Peyer's patch (tissue), 4 donors: Measurements from ENCODE around the gene CLN6. TPM values are rescaled to one million over a fixed set of nuclear protein-coding genes. Genes with fewer than 3 reads are reported as not detected.
A peak's percentile ranks its signal among the peaks of the same experiment; 100 is the strongest.

Source experiments
- DNase-seq, 3 donors: peaks; one replicate each; pipeline ENCODE4 v3.0.0-alpha.2; 2017 to 2019
- H3K27ac ChIP-seq, 4 donors: fragments of 200-600 bp; sonication (generic); one replicate each; pipeline ENCODE4 v1.5.1; 2016 to 2019
- H3K27me3 ChIP-seq, 2 donors: fragments of 200-600 bp; sonication (generic); one replicate each; pipeline ENCODE4 v1.5.1; 2019
- H3K36me3 ChIP-seq, 3 donors: fragments of 200-600 bp; sonication (generic); one replicate each; pipeline ENCODE4 v1.5.1; 2016 to 2019
- H3K4me1 ChIP-seq, 4 donors: fragments of 200-600 bp; sonication (generic); one replicate each; pipeline ENCODE4 v1.5.1; 2016 to 2019
- H3K4me3 ChIP-seq, 4 donors: fragments of 200-600 bp; sonication (generic); 1 replicate in 3 of 4; 2 replicates in 1 of 4; pipeline ENCODE4 v1.5.1; 2016 to 2019; ENCODE audit warnings: mild to moderate bottlenecking in 1 of 4
- H3K9me3 ChIP-seq, 4 donors: fragments of 200-600 bp; sonication (generic); one replicate each; pipeline ENCODE4 v1.5.1; 2016 to 2019; ENCODE audit warnings: mild to moderate bottlenecking in 1 of 4
- CTCF ChIP-seq, 6 experiments: fragments of 450-650 bp in 4 of 6; fragments of 200-600 bp in 2 of 6; sonication (generic) in 1 of 6; IDR thresholded peaks; one replicate each; pipeline ENCODE4 v1.5.1; 2017 to 2019; ENCODE audit warnings: antibody characterized with exemption in 6 of 6, mild to moderate bottlenecking in 3 of 6, moderate library complexity in 1 of 6
- POLR2A ChIP-seq, 2 donors: fragments of 450-650 bp; IDR thresholded peaks; one replicate each; pipeline ENCODE4 v1.5.1; 2017; ENCODE audit warnings: antibody characterized with exemption in 2 of 2, mild to moderate bottlenecking in 2 of 2, moderate library complexity in 2 of 2
- total RNA-seq, 4 donors: library from RNA; depleted of rRNA; stranded (reverse); fragments of >200 nt; gene quantifications; one replicate each; pipeline ENCODE4 v1.1.0, GENCODE V29; 2016

The CLN6 gene
- total RNA-seq: 10 to 100 TPM; 19.0 to 38.0 (median 23.0) TPM

- no peak for TF ChIP-seq CTCF (IDR thresholded peaks at IDR 0.05)
- TF ChIP-seq POLR2A (IDR thresholded peaks at IDR 0.05): peak; percentile 13 to 41
- Histone ChIP-seq H3K9me3 (no peaks in the 10 kb centered on the region), H3K4me1 (peaks cover 0 to 41% (median 9%) of the 10 kb centered on the region in 4 donors), H3K27me3 (no peaks in the 10 kb centered on the region), H3K27ac (peak within 1 kb of the TSS; percentile 73 to 91 (median 88)), H3K4me3 (peak within 1 kb of the TSS; percentile 82 to 98 (median 88)), H3K36me3 (no peaks in the 10 kb centered on the region)
- peak; percentile 83 to 94 (median 91) for DNase-seq
These were observed at the start of gene CLN6 for GRCh38 chr15:68229386-68230156. Gene CLN6, minus strand, starts transcription at chr15:68229728. Its CDS starts 144 bp downstream, at chr15:68229584.

- Histone ChIP-seq H3K36me3 (no peaks in the 10 kb centered on the region), H3K4me1 (peaks cover 0 to 51% (median 17%) of the 10 kb centered on the region in 4 donors), H3K27ac (peak overlapping the region; percentile 93 to 97 (median 95)), H3K27me3 (no peaks in the 10 kb centered on the region), H3K4me3 (peak overlapping the region; percentile 68 to 87 (median 82)), H3K9me3 (no peaks in the 10 kb centered on the region)
- TF ChIP-seq POLR2A (IDR thresholded peaks at IDR 0.05) (no peak), CTCF (IDR thresholded peaks at IDR 0.05) (no peak)
- no peak for DNase-seq
These were observed 49.3 kb upstream of the CLN6 start for GRCh38 chr15:68278595-68279405.

- TF ChIP-seq CTCF (IDR thresholded peaks at IDR 0.05) (peak in 3 of 6 experiments; percentile 42 to 46 (median 45)), POLR2A (IDR thresholded peaks at IDR 0.05) (no peak)
- H3K36me3 ChIP-seq: no peaks in the 10 kb centered on the region
- peaks cover 0 to 51% (median 17%) of the 10 kb centered on the region in 4 donors for H3K4me1 ChIP-seq
- H3K27ac ChIP-seq: peak overlapping the region; percentile 93 to 97 (median 95)
- no peaks in the 10 kb centered on the region for H3K9me3 ChIP-seq
- H3K4me3 ChIP-seq: peak overlapping the region; percentile 68 to 87 (median 82)
- peak in 1 of 3 donors; percentile 67 for DNase-seq
- no peaks in the 10 kb centered on the region for H3K27me3 ChIP-seq
These were observed 48.7 kb upstream of the CLN6 start for GRCh38 chr15:68278345-68278594.

DNA sequence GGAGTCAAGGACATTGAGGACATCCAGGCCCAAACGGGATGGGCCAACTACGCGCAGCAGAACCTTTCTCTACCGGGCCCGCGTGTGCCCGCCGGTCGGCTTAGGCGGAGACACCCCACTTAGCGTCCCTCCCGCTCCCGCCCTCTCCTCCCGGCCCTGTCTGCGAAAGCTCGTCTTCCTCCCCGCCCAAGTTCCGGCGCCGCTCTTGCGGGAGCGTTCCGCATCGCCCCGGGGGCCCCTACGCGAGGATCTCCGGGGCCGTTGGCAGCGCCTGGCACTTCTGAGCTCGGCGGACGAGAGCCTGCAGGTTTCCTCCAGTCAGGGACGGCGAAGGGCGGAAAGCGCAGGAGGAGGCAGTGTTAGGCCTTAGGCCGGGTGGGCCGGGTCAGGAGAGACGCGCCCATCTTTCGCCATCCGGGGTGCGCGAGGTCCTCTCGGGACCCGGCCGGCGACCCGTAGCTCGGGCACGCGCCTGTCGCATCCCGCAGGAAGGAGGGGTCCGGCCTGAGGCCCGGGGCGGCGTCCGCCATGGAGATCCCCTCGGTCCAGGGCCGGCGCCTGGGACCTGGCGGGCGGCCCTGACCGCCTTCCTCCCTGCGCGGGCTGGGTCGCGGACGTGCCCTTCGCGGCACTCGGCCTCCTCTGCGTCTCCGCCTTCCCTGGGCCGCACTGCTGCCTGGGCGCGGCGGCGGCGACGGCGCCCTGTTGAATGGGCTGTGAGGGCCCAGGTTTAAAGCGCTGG, 48.2 kb upstream of the CLN6 start, which contains the start of gene FEM1B:
Gene FEM1B (plus strand): TSS at position 143 of the 742 bp plus-strand sequence. CDS start 673 bp downstream, outside the sequence.
- Histone ChIP-seq H3K36me3 (no peaks in the 10 kb centered on the region), H3K4me1 (peaks cover 0 to 48% (median 17%) of the 10 kb centered on the region in 4 donors), H3K27me3 (no peaks in the 10 kb centered on the region), H3K4me3 (peak within 1 kb of the TSS; percentile 68 to 87 (median 82)), H3K27ac (peak within 1 kb of the TSS; percentile 93 to 97 (median 95)), H3K9me3 (no peaks in the 10 kb centered on the region)
- DNase-seq: peak; percentile 84 to 95 (median 94)
- TF ChIP-seq CTCF (IDR thresholded peaks at IDR 0.05) (peak in 1 of 6 experiments; percentile 46), POLR2A (IDR thresholded peaks at IDR 0.05) (peak; percentile 57 to 61)

DNA sequence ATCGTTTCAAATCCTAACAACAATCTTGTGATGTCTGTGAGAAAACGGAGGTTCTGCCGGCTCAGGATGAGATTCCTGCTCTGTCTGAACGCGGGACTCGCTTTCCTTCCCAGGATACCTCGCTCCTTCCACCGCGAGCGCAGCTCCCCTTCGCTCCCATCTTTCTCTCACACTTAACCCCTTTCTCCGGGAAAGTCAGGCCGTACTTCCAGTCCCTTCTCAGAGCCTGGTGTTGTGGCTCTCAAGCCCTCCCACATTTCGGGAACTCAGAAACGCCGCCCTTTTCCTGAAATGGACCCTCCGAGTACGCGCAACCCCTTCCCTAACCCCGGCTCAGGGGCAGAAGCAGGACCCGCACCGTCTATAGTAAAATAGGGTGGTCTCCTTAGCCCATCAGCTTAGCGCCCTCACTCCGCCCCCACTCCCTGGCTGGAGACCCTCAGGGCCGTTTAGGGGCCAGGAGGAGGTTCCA, 47.6 kb upstream of the CLN6 start:
- peak in 1 of 3 donors; percentile 65 for DNase-seq
- TF ChIP-seq CTCF (IDR thresholded peaks at IDR 0.05) (no peak), POLR2A (IDR thresholded peaks at IDR 0.05) (peak in 1 of 2 donors; percentile 47)
- Histone ChIP-seq H3K4me3 (peak overlapping the region; percentile 68 to 87 (median 82)), H3K27ac (peak overlapping the region; percentile 93 to 97 (median 95)), H3K36me3 (no peaks in the 10 kb centered on the region), H3K9me3 (no peaks in the 10 kb centered on the region), H3K4me1 (peaks cover 0 to 42% (median 17%) of the 10 kb centered on the region in 4 donors), H3K27me3 (no peaks in the 10 kb centered on the region)
